RPMI8226 (cell line): ENCODE measurements around the gene GRHL3.

Experiments used
- DNase-seq: peaks from one replicate; pipeline ENCODE4 v3.0.0-alpha.2; 2015

Gene GRHL3

DNA sequence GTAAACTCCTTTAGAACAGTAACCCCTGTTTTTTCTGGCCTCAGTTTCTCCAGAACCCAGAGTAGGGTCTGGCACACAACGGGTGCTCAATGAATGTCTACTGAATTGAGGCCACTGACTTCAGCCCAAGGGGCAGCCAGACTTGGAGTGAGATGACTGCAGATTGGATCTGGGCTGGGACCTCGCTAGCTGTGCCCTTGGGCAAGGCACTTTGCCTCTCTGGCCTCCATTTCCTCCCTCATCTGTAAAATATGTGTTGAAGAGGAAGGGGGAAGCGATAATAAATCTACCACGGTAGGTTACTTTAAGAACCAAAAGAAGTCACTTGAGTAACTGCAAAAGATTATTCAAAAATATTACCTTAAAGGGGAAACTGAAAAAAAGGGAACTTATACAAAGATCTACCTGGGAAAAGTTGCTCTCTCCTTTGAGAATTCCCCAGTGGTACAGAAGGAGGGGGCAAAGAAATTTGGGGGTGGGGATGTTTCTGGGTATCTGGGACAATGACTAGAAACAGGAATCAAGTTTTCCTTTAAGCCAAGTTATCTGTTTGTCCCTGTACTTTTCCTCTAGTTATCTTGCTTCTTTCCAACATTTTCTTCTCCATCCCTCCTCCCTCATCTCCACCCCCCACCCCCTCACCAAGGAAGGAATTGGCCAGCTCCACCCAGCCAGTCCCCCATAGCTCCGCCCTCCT lies 394 bp upstream of the GRHL3 start:
- DNase-seq: no peak

DNA sequence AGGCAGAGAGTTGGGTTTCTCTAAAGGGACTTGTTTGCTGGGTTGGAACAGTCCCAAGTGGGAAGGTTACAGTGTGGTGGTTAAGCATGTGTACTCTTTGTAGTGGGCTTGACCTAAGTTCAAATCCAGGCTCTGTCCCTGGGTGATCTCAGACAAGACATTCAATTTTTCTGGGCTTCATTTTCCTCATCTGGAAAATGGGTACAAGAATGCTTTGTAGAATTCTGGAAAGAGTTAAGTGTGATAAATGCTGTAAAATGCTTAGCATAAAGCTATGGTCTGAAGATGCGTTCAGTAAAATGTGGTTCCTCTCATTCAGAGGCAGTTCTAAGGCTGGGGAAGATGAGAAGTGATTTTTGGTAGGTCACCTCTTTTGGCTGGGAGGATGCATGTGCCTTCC lies 805 bp downstream of the GRHL3 start:
- DNase-seq: peak; percentile 50

DNA sequence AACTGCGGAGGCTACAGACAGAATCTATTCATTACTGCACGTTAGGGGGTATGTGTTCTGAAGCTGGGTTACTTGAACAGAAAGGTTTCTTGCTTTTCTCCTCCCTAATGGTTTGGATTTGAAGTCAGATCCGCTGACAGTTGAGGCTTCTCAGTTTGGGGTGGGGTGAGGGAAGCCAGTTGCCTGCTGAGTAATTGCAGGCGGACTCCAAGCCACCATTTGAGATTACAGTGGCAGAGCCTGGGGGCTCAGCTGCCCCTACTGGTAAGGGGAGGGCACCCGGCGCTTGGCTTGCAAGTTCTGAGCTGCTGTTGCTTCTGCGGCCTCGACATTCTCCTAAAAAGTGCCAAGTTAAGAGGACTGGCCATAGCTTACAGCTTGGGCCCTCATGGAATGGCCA lies 2.0 kb downstream of the GRHL3 start:
- DNase-seq: no peak

DNA sequence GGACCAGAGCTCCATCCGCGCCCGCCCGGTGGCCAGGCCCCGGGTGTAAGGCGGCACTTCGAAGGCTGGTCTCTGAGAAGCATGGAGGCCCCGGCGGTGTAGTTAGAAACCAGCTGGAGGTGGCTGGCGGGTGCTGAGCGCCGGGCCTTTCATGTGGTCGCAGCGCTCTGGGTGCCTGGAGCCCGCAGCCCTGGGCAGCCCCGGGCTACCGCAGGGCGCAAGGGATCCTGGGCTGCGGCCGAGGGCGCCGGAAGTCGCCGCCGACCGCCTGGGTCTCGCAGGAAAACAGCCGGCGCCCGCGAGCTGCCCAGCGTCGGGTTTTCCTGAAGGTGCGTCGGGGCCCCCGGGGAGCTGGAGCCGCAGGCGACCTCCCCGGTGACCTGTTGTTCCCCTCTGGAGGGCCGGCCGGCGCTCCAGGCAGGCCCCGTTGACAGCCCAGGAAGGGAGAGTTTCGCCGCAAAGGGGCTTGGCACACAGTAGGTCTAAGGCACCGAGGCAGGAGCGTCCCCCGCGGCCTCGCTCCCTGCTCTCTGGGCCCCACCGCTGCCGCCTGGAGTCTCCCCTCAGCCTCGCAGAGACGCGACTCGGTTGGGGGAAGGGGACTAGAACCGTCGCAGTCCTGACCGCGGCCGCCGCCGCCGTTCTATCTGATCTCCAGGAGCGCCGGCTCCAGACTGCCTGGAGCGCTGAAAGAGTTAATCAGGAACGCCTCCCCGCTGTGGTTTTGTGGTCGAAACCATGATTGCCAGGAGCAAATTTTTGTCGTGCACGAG lies 2.7 kb downstream of the GRHL3 start:
- DNase-seq: peak; percentile 98

DNA sequence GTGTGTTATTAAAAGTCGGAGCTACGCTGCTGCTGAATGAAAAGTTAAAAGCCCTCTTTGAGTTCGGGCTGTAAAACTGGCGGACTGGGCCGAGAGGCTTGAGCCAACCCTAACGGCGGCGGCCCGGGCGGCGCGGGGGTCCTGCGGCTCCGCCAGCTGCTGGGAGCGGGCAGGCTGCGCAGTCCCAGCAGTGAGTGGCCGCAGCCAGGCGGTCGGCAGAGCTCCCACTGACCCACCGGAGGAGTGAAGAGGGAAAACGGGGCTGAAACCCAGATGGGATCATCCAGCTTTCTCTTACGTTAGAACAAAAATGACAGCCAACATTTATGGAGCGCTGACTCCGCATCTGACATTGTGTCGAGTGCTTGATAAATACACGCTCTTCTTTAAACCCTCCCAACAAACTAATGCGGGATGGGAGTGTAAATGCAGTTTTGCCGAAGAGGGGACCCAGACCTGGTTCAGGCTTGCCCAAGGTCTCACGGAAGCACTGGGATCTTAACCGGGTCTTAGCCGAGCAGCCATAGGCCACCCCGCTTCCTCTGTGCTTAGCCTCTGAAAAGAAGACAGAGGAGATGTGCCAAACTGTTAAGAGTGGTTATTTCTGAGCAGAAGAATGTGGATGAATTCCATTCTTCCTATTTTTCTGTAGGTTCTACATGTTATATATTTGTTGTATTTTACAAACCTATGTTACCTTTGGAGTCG lies 3.5 kb downstream of the GRHL3 start:
- DNase-seq: no peak

DNA sequence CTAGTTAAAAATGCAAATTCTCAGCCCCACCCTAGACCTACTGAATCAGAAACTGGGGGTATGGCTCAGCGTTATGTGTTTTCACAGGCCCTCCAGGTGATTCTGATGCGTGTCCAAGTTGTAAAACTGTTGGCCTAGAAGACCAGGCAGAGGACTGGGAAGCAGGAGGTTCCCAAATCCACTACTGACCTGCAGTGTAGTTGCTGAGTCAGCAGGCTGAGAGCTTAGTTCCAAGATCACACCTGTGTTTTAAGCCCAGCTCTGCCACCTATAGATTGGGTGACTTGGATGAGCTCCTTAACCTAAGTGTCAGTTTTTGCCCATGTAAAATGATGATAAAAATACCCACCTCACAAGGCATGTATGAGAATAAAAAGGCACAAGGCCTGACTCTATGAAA lies 4.1 kb downstream of the GRHL3 start:
- DNase-seq: peak; percentile 49

DNA sequence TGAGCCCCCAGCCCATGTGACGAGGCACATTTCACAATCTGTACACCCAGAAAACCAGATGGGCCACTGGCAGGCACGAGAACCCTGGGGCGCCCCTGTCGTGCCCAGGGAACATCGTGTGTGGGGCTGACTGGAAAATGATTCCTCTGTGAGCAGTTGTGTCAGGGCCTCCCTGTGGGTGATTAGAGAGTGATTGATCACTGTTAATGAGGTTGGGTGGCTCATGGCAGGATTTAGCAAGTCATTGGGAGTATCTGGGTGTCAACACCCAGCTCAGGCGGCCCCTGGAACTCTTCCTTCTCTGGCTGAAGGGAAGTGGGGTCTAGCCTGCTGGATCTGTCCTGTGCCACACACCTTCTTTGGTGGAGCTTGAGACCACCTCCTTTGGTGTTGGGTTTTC lies 5.7 kb downstream of the GRHL3 start:
- no peak for DNase-seq

DNA sequence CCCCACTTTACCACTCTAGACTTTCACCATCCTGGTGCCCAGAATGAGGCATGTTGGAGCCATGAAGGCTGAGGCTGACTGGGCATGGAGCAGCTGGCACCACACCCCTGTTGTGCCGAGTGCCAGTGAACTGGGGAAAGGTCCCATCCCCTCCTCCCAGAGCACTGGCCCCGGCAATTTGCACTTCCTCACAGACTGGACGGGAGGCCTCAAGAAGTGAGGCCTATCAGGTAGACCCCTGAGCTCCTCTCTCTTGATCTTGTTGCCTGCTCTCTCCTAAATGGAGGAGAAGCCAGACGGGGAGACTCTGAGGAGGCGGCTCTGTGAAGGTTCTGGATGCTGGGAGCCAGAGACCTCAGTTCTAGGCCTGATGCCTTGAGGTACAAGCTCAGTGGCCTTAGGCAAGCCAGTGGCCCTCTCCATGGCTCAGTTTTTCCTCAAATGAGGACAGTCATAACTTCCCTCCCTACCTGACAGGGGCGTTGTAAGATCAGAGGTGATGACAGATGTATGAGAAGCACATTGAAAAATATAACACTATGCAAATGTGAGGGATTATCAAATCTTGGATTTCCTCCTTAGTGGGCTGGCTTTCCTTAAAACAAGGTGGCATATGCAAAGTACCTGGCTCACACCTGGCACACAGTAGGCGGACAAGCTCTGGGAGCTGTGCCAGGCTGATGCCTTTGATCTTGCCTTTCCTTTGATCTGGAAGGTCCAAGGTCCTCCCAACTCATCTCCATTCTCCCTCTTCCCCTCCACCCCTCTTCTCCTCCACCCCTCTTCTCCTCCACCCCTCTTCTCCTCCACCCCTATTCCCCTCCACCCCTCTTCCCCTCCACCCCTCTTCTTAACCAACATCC lies 6.7 kb downstream of the GRHL3 start:
- DNase-seq: no peak

DNA sequence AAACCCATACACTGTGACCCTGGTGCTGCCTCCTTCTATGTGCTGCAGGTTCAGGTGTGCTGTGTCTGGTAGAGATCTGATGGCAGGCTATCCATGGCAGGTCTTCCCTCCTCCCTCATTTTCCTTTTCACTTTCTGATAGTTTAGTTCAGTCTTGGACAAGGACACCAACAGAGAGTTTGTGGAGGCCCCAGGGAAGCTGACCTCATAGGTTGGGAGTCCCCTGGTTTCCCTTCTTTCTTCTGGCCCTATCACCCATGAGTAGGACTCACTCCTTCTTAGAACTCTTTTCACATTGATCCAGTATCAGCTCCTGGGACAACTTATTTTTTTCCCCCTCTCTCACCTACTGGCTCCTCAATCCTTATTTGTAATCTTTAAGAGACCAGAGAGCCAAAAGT lies 8.3 kb downstream of the GRHL3 start:
- DNase-seq: no peak

DNA sequence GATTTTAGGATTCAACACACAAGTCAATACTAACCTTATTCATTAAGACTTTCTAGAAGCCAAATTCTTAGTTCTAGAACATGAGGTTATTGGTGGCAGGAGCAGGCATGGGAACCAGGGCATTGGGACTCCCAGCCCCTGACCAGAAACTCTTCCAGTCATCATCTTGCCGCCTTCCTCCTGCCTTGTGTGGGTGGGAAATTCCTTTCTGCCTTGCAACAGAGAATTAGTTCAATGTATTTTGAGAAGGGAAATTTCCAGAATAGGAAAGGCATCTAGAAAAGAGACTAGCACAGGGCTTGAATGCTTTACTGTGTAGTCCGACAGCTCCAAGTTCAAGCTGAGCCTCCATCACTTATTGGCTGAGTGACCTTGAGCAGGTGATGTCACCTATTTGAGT lies 8.7 kb downstream of the GRHL3 start:
- DNase-seq: no peak

DNA sequence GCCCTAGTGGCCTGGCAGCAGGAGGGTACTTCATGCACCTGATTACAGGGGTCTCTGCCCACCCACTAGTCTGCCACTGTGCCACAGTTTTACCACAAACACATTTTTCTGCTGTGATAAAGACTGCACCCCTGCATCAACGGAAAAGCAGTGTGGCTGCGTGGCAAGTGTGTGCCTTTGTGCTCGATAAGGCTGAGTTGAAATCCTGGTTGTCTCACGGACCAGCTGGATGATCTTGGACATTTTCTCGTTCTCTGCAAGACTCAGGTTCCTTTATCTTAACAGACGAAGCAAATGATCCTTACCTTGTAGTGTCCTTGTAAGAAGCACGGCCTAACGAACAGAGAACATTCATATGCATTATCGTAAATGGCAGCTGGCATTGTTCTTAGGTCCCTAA lies 10.2 kb downstream of the GRHL3 start:
- DNase-seq: no peak

DNA sequence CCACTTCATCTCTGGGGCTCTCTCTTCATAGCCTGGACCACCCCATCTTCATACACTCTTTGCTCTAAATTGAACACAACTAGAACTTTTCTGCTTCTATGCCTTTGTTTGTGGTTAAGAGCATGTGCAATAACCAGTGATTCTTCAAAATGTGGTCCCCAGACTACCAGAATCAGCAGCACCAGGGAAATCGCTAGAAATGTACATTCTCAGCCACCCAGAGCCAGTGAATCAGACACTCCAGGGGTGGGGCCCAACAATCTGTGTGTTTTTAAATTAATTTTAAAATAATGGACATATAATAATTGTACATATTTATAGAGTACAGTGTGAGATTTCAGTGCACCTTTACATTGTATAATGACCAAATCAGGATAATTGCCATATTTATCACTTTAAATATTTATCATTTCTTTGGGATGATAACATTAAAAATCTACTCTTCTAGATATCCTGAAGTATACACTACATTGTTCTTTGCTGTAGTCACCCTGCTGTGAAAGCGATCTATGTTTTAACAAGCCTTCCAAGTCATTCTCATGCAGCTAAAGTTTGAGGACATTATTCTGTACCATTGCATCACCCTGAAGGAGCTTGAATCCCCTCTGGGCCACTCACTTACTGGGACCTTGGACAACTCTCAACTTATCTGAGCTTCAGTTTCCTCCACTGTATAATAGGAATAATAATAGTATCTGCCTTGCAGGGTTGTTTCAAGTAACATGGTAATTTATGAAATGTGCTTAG lies 10.8 kb downstream of the GRHL3 start:
- no peak for DNase-seq

DNA sequence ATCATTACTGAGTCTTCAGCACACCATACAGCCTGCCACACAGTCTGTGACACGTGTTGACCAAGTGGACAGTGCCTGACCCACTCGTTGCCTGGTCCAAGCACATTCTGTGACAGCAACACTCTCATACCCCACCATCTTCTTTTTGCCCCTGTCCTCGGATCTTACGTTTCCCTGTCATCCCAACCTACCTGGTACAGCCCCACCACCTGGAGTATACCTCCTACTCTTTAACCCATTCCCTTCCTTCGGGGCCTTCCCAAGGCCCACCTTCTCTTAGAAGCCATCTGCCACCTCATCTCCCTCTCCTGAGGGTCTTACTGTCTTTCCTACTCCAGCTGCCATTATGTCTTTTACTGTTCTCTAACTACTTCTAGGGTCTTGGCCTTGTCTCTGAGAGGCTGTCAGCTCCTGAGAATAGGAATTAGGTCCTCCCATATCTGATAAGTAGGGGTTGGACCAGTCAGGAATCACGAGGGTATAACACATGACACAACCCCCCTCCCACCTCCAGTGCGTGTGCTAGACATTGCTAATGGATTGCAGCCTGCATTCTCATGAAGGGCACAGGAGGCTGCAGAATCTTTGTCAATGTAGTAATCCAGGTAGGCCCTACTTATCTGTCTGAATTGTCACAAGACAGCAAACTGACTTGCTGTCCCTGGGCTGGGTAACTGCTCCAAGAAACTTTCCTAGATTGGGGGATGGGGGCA lies 13.0 kb downstream of the GRHL3 start:
- DNase-seq: no peak

DNA sequence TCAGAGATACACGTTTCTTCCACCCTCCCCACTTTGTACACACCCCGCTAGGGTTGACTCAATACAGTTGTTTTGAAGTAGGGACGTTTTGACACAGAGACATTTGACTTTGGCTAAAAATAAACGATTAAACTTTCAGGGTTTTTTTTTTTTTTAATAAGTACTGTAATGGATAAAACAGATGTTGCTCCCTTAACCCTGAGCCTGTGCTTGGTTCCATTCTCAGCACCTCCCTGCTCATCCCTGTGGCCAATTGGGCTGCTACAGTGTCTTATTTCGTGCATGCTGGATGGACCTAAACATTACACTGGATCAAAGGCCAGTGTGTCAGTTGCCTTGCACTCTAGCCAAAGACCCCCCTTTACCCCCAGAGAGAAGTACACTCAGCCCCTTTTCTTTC lies 16.9 kb downstream of the GRHL3 start:
- no peak for DNase-seq

DNA sequence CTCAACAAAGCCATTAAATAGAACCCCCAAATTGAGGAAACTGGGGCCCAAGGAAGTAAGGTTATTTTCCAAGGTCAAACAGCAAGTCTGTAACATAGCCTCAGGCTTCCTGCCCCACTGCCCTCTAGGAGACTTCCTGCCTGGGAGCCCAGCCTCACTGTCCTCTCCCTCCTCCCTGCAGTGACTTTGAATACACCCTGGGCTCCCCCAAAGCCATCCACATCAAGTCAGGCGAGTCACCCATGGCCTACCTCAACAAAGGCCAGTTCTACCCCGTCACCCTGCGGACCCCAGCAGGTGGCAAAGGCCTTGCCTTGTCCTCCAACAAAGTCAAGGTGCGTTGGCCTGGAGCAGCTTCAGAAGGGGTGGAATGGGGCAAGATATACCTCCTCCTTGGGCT lies 18.3 kb downstream of the GRHL3 start:
- no peak for DNase-seq

DNA sequence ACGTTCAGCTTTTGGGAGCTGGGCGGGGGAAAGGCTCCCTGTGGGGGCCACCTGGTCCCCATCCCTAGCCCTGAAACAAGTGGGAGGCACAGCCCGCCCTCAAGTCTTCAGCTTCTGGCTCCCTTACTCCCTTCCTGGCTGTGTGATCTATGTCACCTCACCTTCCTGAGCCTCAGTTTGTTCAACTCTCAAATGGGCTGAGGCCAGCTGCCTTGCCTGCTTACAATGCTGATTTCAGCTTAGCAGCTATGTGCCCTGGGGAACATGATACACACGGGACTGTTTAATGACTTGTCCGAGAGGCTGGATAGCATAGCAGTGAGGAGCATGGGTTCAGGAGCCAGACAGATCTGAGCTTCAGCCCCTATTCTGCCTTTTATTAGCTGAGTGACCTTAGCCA lies 19.3 kb downstream of the GRHL3 start:
- DNase-seq: no peak

DNA sequence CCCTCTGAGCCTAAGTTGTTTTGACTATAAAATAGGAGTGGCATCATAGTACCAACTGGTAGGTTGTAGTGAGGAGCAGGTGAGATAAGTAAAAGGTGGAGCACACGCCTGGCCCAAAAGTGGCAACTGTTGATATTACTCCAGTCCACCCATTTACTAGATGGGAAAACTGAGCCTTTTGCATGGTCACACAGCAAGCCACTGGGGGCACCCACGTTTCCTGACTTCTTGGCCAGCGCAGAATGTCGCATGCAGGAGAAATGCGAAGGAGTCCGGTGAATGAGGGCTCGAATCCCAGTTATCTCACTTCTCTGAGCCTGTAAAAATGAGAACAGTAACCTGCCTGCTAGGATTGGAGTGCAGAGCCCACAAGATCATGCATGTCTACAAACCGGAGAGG lies 20.8 kb downstream of the GRHL3 start:
- no peak for DNase-seq

DNA sequence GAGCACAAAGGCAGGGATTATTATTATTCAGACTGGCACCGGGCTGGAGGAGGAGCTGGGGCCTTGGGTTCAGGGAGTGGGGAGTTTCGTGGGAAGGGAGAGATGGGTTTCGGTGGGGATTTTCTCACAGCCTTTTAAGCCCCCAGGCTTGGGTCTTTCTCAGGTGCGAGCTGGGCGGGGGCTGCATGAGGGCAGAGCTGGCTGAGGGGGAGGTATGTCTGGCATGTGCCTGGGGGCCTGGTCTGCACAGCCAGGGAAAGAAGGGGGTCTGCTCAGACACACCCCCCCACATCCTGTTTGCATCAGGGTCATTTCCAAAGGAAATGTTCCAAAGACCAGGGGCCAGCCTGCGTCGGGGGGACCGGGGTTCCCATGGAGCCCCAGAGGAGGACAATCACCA lies 21.6 kb downstream of the GRHL3 start:
- no peak for DNase-seq

DNA sequence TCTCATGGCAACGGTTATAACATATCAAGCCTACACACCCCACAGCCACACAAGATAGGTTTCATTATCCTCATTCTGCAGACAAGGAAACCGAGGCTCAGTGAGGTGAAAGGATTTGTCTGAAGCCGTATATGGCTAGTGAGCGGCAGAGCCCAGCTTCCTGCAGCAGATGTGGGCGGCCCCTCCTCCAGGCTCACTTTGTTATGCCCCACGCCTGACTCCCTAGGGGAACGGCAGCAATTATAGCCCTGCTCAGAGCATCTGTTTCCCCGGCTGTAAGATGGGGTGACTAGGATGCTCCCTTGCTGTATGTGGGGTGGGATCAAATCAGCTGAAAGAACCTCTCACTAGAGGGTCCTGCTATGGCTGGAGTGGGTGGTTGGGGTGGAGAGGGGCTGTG lies 22.1 kb downstream of the GRHL3 start:
- no peak for DNase-seq

DNA sequence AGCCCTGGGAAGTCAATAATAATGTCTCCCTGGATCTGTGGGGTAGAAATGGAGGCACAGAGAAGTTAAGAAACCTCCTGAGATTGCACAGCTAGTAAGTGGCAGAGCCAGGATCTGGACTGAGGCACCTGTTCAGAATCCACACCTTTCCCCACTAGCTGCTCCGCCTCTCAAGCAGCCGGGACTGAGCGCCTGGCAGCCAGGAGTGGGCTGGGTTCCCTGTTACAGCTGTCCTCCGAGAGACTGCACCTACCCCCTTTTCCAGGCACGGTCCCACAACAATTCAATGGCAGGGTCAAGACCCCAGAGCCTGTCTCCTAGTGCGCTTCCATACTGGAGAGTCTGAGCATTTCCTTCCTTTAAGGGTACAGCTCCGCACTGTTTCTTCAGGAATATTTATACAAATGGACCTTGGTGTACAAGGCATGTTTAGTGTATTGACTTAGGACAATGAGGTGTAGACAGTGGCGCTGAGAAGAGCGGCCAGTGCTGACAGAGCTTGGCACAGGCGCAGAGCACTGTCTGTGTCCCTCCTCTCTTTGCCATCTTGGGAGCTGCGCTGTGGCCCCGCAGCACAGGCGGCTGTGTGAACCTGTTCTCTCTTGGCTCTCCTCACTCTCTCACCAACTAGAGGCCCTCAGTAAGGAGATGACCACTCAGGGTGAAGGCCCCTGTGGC lies 24.4 kb downstream of the GRHL3 start:
- DNase-seq: no peak

DNA sequence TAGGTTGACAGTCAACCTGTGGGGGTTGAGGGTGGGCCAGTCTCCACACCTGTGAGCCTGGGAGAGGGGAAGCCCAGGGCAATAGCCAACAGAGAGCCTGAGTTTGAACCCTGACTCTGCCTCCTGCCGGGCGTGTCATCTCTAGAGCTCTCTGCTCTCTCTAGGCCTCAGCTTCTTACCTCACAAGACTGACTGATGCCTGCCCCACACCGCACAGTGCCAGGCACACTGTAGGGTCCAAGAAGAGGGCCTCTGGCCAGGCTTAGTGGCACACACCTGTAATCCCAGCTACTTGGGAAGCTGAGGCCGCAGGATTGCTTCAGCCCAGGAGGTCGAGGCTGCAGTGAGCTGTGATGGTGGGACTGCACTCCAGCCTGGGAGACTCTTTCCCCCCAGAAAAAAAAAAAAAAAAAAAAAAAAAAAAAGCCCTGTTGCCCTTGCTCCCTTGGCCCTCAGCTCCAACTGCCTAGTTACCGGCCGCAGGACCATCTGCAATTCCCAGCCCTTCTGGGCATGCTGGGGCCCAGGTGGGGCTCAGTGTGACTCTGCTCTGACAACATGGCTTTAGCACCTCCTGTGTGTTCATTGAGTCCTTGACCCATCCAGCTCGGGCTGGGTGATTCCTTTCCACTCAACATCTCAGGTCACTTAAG lies 25.1 kb downstream of the GRHL3 start:
- DNase-seq: no peak
